K562 (cell line): ENCODE data around the gene PRKAG2. TPM values are rescaled to one million over a fixed set of nuclear protein-coding genes. Genes with fewer than 3 reads are reported as not detected.
A peak's percentile ranks its signal among the peaks of the same experiment; 100 is the strongest.

ENCODE experiments used
- IFI16 ChIP-seq: fragments of 250-450 bp; sonication (Bioruptor Pico); IDR thresholded peaks from 2 replicates; pipeline ENCODE4 v2.1.2; 2022; ENCODE audit warnings: mild to moderate bottlenecking, inconsistent platforms
- IRF2 ChIP-seq: sonication (generic); formaldehyde crosslinking; IDR thresholded peaks from 2 replicates; pipeline ENCODE4 v1.8.1; 2022; ENCODE audit warnings: mild to moderate bottlenecking, missing genetic modification reagents
- JUNB ChIP-seq: fragments of 450-650 bp; formaldehyde crosslinking; conservative IDR thresholded peaks from 2 replicates; pipeline ENCODE4 v1.4.0; 2020; ENCODE audit warnings: mild to moderate bottlenecking
- PHF20 ChIP-seq: fragments of 450-650 bp; IDR thresholded peaks from 2 replicates; pipeline ENCODE4 v1.6.1; 2018; ENCODE audit not compliant: partially characterized antibody
- PURB ChIP-seq: sonication (generic); formaldehyde crosslinking; IDR thresholded peaks from 2 replicates; pipeline ENCODE4 v1.9.0; 2021; ENCODE audit warnings: low read depth, mild to moderate bottlenecking, missing genetic modification reagents
- RBM15 ChIP-seq: fragments of 200-400 bp; formaldehyde crosslinking; IDR thresholded peaks from 2 replicates; pipeline ENCODE4 v1.6.1; 2018; ENCODE audit warnings: mild to moderate bottlenecking, low read length, moderate library complexity; ENCODE audit not compliant: insufficient read depth
- RHOXF2B ChIP-seq: fragments of 250-450 bp; sonication (Bioruptor Pico); conservative IDR thresholded peaks from 2 replicates; pipeline ENCODE4 v1.5.1; 2021
- ZC3H11A ChIP-seq: IDR thresholded peaks from 2 replicates; pipeline ENCODE4 v1.6.1; 2012; ENCODE audit warnings: low read depth, low read length, improper control_type of control experiment
- ZNF184 ChIP-seq: sonication (generic); formaldehyde crosslinking; IDR thresholded peaks from 2 replicates; pipeline ENCODE4 v1.5.0; 2020; ENCODE audit warnings: missing genetic modification reagents
- ZNF79 ChIP-seq: fragments of 250-450 bp; sonication (Bioruptor Pico); IDR thresholded peaks from 2 replicates; pipeline ENCODE4 v1.4.0; 2020; ENCODE audit warnings: low read depth, mild to moderate bottlenecking, moderate library complexity
- polyA plus RNA-seq, 8 experiments: library from polyadenylated mRNA; depleted of rRNA in 4 of 8; stranded (reverse) in 5 of 8; unstranded in 3 of 8; fragments of >200 nt; fragmentation: Nextera tagmentation in 2 of 8; fragmentation: Illumina TruSeq in 1 of 8; extraction: Ambion mirVana in 2 of 8; extraction: Trizol in 1 of 8; gene quantifications; 2 replicates each; pipeline versions ENCODE4 v1.2.1 to v1.2.3, GENCODE V29; 2011 to 2014; ENCODE audit warnings: inconsistent platforms in 1 of 8, missing spikeins in 1 of 8
- total RNA-seq, 7 experiments: library from RNA; depleted of rRNA in 6 of 7; stranded (reverse); fragments of >200 nt in 6 of 7; fragmentation: Illumina TruSeq in 2 of 7; extraction: Trizol in 2 of 7; gene quantifications; 2 replicates each; pipeline versions ENCODE4 v1.2.1 to v1.2.3, GENCODE V29; 2011 to 2021; ENCODE audit warnings: low replicate concordance in 1 of 7
- TF ChIP-seq, protein P1 (sequence below): fragments of 250-450 bp; sonication (Bioruptor Pico); IDR thresholded peaks from 2 replicates; pipeline ENCODE4 v1.5.0; 2021; ENCODE audit warnings: mild to moderate bottlenecking, moderate library complexity
- TF ChIP-seq, protein P2 (sequence below): fragments of 450-650 bp; IDR thresholded peaks from 2 replicates; pipeline ENCODE4 v1.6.1; 2014; ENCODE audit warnings: low read depth, mild to moderate bottlenecking, moderate library complexity, borderline replicate concordance
- TF ChIP-seq, protein P3 (sequence below): fragments of 250-450 bp; sonication (Bioruptor Pico); IDR thresholded peaks from 2 replicates; pipeline ENCODE4 v1.8.0; 2022; ENCODE audit warnings: inconsistent platforms
- TF ChIP-seq, protein P4 (sequence below), 2 experiments: IDR thresholded peaks in 1 of 2; conservative IDR thresholded peaks in 1 of 2; 2 replicates each; pipeline ENCODE4 v1.6.1; 2016; ENCODE audit warnings: low read depth in 2 of 2, mild to moderate bottlenecking in 1 of 2, missing compliant biosample characterization in 1 of 2, missing genetic modification characterization in 1 of 2, moderate library complexity in 1 of 2
- TF ChIP-seq, protein P5 (sequence below): fragments of 450-650 bp; IDR thresholded peaks from one replicate; pipeline ENCODE4 v1.6.1; 2018; ENCODE audit warnings: mild to moderate bottlenecking, moderate library complexity; ENCODE audit not compliant: partially characterized antibody

Gene PRKAG2
- total and polyA plus RNA-seq, 9 of the 15 experiments (the other 6 are each of a cell fraction or from before 2014, with no cell fraction given) = 0.99 to 5.6 (median 3.3) TPM

DNA sequence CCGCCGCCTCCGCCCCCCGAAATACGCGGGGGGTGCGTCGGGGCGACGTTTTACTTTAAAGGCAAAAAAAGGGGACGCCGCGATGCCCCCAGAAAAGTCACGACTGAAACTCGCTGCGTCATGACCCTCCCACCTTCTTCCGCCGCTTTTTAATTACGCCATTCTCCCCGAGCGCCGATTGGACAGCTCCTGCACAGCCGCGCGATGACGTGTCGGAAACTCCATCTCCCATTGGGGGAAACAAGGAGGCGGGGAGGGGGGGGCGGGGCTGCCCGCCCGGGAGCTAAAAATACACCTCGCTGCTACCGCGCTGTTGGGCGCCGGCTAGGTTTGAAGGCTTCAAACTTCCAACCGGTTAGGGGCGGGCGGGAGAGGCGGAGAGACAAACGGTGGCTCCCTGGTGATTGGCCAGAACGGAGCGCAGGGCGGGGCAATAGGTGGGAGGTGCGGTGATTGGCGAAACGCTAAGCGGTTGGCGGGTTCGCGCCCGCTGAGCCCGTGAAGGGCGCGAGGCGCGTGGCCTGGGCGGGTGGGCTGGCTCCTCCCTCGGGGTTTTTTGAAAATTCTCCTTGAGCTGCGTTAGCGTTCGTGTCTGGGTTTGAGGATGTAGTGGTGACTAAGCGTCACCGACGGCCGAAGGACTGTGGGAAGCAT is 357.0 kb downstream of the PRKAG2 start, which contains the start of gene RHEB (continued):
- TF ChIP-seq, protein P1, sequence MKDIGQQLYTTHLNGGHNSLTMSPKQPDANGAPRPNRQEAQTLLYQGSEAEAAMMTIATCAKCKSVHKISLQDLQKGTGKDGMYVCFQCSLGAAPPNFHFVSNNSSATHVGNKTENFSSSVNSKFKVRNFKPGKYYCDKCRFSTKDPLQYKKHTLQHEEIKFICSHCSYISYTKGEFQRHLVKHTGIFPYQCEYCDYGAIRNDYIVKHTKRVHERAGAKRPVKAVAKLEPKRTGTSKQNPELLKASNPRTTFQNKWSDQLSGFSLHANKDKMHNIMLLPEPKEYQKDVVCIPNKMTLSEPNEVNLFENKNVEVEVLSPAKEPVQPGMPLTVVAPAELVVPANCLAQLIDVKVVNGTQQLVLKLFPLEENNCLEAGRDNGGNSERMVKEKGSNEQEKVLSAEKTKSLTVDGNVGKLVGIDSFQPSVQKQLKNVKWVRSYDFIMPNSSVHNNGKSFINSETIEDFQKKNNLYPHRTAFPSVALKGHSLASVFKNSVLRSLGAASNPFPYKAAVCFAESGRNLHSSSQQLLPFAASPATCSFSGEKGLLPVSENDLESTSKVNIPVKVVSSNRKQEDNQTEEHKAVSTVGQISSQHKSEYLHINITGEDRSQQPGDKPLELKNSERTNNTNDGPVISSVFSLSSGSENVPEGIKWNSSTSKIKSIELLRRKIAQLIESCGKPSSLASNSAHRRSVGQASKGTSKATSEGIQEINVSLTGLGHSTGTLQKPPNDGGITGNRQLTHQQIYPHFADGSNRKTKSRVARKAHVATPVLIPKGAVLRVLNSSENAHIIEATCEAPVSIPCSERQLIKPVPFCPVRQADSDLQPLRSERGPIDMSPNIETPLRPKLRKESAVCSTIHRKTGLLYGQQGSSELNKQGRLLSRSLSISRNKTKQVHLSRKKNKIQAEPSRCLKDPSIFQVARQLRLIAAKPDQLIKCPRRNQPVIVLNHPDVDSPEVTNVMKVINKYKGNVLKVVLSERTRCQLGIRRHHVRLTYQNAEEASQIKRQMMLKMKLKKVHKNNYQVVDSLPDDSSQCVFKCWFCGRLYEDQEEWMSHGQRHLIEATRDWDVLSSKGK = no peak
- TF ChIP-seq RHOXF2B (CRISPR knock-in tag) = no peak
- no peak for TF ChIP-seq IRF2 (CRISPR knock-in tag)
- TF ChIP-seq, protein P2, sequence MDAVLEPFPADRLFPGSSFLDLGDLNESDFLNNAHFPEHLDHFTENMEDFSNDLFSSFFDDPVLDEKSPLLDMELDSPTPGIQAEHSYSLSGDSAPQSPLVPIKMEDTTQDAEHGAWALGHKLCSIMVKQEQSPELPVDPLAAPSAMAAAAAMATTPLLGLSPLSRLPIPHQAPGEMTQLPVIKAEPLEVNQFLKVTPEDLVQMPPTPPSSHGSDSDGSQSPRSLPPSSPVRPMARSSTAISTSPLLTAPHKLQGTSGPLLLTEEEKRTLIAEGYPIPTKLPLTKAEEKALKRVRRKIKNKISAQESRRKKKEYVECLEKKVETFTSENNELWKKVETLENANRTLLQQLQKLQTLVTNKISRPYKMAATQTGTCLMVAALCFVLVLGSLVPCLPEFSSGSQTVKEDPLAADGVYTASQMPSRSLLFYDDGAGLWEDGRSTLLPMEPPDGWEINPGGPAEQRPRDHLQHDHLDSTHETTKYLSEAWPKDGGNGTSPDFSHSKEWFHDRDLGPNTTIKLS = peak; percentile 21
- TF ChIP-seq ZNF184 = no peak
- no peak for TF ChIP-seq PHF20
- TF ChIP-seq, protein P3, sequence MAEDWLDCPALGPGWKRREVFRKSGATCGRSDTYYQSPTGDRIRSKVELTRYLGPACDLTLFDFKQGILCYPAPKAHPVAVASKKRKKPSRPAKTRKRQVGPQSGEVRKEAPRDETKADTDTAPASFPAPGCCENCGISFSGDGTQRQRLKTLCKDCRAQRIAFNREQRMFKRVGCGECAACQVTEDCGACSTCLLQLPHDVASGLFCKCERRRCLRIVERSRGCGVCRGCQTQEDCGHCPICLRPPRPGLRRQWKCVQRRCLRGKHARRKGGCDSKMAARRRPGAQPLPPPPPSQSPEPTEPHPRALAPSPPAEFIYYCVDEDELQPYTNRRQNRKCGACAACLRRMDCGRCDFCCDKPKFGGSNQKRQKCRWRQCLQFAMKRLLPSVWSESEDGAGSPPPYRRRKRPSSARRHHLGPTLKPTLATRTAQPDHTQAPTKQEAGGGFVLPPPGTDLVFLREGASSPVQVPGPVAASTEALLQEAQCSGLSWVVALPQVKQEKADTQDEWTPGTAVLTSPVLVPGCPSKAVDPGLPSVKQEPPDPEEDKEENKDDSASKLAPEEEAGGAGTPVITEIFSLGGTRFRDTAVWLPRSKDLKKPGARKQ (CRISPR knock-in tag) = no peak
- TF ChIP-seq JUNB (CRISPR knock-in tag) = no peak
- TF ChIP-seq RBM15 = no peak
- TF ChIP-seq PURB (CRISPR knock-in tag) = no peak
- TF ChIP-seq, protein P4, sequence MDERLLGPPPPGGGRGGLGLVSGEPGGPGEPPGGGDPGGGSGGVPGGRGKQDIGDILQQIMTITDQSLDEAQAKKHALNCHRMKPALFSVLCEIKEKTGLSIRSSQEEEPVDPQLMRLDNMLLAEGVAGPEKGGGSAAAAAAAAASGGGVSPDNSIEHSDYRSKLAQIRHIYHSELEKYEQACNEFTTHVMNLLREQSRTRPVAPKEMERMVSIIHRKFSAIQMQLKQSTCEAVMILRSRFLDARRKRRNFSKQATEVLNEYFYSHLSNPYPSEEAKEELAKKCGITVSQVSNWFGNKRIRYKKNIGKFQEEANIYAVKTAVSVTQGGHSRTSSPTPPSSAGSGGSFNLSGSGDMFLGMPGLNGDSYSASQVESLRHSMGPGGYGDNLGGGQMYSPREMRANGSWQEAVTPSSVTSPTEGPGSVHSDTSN (CRISPR knock-in tag; IDR thresholded peaks at IDR 0.05; ENCODE audit: low read depth) = no peak
- TF ChIP-seq, protein P4 (tag; conservative IDR thresholded peaks at IDR 0.05; ENCODE audit: low read depth) = no peak
- no peak for TF ChIP-seq ZNF79 (CRISPR knock-in tag)
- no peak for TF ChIP-seq ZC3H11A
- no peak for TF ChIP-seq IFI16 (CRISPR knock-in tag)
- TF ChIP-seq, protein P5, sequence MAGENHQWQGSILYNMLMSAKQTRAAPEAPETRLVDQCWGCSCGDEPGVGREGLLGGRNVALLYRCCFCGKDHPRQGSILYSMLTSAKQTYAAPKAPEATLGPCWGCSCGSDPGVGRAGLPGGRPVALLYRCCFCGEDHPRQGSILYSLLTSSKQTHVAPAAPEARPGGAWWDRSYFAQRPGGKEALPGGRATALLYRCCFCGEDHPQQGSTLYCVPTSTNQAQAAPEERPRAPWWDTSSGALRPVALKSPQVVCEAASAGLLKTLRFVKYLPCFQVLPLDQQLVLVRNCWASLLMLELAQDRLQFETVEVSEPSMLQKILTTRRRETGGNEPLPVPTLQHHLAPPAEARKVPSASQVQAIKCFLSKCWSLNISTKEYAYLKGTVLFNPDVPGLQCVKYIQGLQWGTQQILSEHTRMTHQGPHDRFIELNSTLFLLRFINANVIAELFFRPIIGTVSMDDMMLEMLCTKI = no peak
